ENCODE data around the gene MYOC.
A peak's percentile ranks its signal among the peaks of the same experiment; 100 is the strongest.
"Not testable (repeated sequence)": the region's sequence is repeated elsewhere in the genome, so short reads cannot be mapped to it uniquely, and the experiment has no call there.

MYOC gene

DNA sequence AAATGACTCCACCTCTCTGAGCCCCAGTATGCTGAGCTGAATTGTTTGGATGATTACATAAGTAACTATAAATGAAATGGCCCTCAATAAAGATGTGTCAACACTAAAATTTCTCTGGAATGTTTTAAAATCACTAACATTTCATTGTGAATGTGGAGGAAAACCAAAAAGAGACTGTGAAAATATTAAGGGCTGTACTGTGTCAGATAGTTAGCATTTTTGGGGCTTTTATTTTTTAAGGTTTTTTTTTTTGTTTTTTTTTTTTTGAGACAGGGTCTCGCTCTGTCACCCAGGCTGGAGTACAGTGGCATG lies 6.3 kb downstream of the MYOC start:
- no peak for DNase-seq (ENCODE audit: low read depth)

DNA sequence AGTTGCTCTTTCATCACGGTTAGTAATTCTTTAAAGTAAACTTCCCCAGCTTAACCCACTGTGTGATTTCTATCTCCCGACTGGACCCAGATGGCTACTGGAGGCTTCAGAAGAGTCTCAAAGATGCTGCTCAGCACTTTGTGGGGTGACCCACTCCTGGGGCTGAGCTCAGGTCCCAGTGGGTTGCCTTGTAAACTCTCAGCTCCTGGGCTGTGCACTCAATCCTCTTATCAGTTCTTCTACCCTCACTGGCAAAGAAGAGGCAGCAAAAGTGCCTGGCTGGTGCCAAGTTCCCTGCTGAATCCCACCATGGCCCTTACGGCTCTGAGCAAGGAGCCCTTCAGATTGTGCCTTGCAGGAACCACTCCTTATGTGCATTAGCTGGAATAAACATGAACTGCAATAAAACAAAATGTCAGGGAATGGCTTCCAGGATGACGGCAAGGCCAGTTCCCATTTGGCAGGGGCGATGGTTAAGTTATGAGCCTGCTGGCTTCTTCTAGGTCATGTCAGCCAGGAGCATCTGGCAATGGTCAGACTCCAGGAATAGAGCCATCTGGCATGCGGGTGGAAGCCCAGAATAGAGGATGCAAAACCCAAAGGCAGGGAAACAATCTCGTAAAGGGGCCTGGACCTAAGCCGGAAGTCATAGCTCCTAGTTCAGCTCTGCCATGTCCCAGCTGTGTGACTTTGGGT lies 6.8 kb downstream of the MYOC start:
- DNase-seq (ENCODE audit: low read depth), result no peak

- peak; percentile 36 for DNase-seq (ENCODE audit: low read depth)
These were observed 7.5 kb downstream of the MYOC start for GRCh38 chr1:171644805-171645483.

- DNase-seq (ENCODE audit: low read depth), result no peak
These were observed 9.3 kb downstream of the MYOC start for GRCh38 chr1:171643156-171643555.

- DNase-seq (ENCODE audit: low read depth), result no peak
These were observed 10.3 kb downstream of the MYOC start for GRCh38 chr1:171642197-171642596.

DNA sequence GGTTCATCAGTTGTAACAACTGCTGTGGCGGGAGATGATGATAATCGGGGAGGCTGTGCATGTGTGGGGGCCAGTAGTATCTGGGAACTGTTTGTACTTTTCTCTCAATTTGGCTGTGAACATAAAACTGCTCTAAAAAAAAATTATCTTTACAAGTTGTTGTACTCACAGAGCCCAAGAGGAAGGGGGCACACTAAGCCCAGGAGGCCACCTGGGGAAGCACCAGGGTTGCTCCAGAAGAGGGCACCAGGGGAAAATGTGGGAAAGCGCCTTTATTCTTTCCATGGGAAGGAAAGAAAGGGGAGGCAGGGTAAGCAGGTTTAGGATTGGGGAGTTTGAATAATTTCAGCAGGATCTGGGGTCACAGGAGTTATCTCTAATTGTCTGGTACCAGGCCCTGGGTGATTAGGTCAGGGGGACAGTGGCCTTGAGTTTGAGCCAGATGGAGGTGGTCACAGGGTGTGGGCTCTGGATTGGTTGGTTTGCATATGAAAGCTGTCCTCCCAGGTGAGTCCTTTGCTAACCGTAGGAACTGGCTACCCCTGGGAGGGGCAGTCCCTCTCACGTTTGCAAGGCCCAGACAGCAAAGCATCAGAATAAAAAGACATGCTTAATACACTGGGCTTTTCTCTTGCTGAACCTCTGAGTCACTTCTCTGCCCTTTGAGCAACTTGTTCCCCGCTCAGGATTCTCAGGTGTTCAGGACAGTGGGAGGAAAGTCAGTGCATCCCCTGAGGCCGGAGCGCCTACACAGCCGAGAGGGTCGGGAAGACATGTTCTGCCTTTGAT lies 11.2 kb downstream of the MYOC start:
- no peak for DNase-seq (ENCODE audit: low read depth)

- DNase-seq (ENCODE audit: low read depth), result no peak
These were observed 12.3 kb downstream of the MYOC start for GRCh38 chr1:171640225-171640624.

- no peak for DNase-seq (ENCODE audit: low read depth)
These were observed 14.4 kb downstream of the MYOC start for GRCh38 chr1:171637928-171638576.

GRCh38 chr1:171636141-171636540 lies 16.3 kb downstream of the MYOC start:
- no peak for DNase-seq (ENCODE audit: low read depth)

DNA sequence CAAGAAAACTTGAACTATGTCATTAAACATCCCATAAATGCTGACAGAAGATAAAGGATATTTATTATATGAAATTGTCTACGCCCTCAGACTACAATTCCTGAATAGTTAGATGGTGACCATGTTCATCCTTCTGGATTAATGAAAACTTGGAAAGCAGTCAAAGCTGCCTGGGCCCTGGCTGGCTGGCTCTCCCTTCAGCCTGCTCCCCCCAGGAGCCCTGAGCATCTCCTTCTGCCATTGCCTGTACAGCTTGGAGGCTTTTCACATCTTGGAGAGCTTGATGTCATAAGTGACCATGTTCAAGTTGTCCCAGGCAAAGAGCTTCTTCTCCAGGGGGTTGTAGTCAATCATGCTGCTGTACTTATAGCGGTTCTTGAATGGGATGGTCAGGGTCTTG lies 16.8 kb downstream of the MYOC start:
- no peak for DNase-seq (ENCODE audit: low read depth)

DNA sequence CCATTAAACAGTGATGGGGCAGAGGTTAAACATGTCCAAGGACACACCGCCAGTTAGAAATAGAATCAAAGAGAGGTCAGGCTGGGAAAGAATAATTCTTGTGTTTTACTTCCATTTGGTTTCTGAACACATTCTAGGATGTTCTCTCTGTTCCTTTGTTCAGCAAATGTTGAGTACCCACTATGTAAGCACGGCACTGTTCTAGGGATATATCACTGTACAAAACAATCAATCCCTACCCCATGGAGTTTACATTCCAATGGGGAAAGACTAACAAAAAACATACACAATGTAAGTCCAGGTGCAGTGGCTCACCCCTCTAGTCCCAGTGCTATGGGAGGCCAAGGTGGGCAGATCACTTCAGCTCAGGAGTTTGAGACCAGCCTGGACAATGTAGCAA lies 24.3 kb downstream of the MYOC start:
- no peak for DNase-seq (ENCODE audit: low read depth)

- no peak for DNase-seq (ENCODE audit: low read depth)
These were observed 25.5 kb downstream of the MYOC start for GRCh38 chr1:171627020-171627419.

DNA sequence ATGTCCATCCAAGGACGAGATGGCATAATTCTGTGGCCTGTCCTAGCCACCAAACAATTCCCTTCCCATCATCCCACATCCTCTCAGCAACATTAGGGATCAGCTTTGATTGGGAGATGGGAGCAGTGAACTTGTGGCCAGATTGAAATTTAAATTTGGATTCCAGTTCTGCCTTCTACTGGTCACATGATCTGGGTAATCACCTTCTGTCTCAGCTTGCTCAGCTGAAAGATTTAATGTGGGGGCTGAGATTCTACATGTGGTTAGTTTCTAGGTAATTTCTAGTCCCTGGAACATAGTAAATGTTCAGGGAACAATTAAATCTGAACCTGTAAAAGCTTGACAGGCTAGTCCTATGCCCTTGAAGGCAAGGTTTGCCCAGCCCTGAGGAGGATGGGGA lies 27.3 kb downstream of the MYOC start:
- DNase-seq (ENCODE audit: low read depth), result no peak

GRCh38 chr1:171623651-171624331 lies 28.7 kb downstream of the MYOC start:
- no peak for DNase-seq (ENCODE audit: low read depth)

- no peak for DNase-seq (ENCODE audit: low read depth)
These were observed 30.4 kb downstream of the MYOC start, which contains the start of gene MYOCOS for GRCh38 chr1:171622152-171622462. MYOCOS (plus strand) TSS chr1:171622243; CDS start chr1:171623884, 1,641 bp downstream.

DNA sequence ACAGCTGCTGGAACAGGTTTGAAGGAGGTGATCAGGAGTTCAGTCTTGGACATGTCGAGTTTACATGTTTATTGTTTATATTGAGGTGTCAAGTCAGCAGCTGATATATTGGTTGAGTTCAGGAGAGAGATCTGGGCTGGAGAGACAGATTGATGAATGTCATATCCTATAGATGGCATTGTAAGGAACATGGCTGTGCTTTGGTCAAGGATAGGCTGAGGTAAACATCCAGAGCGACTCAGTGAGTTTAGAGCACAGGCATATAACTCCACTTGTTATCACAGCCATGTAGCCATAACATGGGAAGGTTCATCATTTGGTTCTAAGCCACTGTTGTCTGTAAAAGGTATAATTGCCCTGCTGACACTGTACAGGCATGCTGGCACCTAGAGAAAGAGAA lies 35.9 kb downstream of the MYOC start:
- no peak for DNase-seq (ENCODE audit: low read depth)

DNA sequence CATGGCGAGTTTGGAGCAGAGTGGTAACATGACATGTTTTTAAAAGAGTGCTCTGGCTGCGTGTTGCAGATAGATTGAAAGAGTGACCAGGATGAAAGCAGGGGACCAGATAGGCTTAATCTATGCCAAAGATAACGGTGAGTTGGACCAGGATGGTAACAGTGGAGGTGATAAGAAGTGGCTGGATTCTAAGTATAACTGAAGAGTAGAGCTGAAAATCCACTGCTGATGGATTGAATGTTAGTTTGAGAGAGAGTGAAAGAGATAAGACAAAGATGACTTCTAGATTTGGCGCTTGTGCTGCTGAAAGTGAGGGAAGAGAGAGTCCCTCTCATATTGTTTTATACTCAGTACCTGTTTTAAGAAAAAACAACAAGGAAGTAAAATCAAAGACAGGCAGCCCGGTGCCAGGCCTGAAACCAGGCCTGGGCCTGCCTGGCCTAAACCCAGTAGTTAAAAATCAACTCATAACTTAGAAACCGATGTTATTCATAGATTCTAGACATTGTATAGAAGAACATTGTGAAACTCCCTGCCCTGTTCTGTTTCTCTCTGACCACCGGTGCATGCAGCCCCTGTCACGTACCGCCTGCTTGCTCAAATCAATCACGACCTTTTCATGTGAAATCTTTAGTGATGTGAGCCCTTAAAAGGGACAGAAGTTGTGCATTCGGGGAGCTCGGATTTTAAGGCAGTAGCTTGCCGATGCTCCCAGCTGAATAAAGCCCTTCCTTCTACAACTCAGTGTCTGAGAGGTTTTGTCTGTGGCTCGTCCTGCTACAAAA lies 37.2 kb downstream of the MYOC start:
- DNase-seq (ENCODE audit: low read depth), result not testable (repeated sequence)

DNA sequence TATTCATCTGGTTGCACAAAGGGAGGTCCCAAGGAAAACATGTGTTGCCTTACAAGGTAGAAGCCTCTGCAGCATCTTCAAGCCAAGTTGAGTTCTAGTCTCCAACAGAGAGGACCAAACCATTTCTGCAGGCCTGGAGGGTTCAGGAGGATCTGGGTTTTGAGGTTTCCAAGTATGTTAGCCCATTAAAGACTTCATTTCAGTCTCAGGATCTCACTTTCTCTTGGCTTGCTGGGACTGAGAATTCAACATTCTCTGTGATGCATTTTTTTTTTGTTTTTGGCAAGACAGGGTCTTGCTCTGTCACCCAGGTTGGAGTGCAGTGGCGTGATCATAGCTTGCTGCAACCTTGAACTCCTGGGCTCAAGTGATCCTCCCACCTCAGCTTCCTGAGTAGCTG lies 39.2 kb downstream of the MYOC start:
- no peak for DNase-seq (ENCODE audit: low read depth)

- DNase-seq (ENCODE audit: low read depth), result no peak
These were observed 41.2 kb downstream of the MYOC start for GRCh38 chr1:171611306-171611705.

DNA sequence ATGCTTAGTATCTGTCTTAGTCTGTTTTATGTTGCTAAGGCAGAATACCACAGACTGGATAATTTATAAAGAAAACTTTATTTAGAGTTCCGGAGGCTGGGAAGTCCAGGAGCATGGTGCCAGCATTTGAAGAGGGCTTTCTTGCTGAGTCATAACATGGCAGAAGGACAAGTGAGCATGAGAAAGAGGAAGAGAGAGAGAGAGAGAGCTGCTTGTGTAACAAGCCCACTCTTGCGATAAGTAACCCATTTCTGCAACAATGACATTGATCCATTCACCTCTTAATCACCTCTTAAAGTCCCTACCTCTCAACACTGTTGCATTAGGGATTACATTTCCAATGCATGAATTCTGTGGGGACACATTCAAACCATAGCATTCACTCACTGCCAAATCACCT lies 42.1 kb downstream of the MYOC start:
- no peak for DNase-seq (ENCODE audit: low read depth)

- no peak for DNase-seq (ENCODE audit: low read depth)
These were observed 46.0 kb downstream of the MYOC start for GRCh38 chr1:171606402-171606941.
